K562 (cell line): ENCODE results near the gene RAB4B.
"Not testable (repeated sequence)": the region's sequence is repeated elsewhere in the genome, so short reads cannot be mapped to it uniquely, and the experiment has no call there.

Experiments used
- CTCF ChIP-seq, 3 experiments: IDR thresholded peaks in 2 of 3; conservative IDR thresholded peaks in 1 of 3; 2 replicates each; pipeline ENCODE4 v1.5.1; 2011 to 2012; ENCODE audit warnings: low read length in 3 of 3, mild to moderate bottlenecking in 3 of 3, control low read depth in 2 of 3, improper control_type of control experiment in 1 of 3, inconsistent platforms in 1 of 3, low read depth in 1 of 3, mixed read lengths in 1 of 3, moderate library complexity in 1 of 3; ENCODE audit not compliant: insufficient read depth in 2 of 3
- POLR2A ChIP-seq: fragments of 450-650 bp; conservative IDR thresholded peaks from 2 replicates; pipeline ENCODE4 v1.6.1; 2016
- SIN3A ChIP-seq, 2 experiments: fragments of 150-350 bp in 1 of 2; IDR thresholded peaks; 2 replicates each; pipeline ENCODE4 v1.6.1; 2011 to 2016; ENCODE audit warnings: borderline replicate concordance in 2 of 2, low read depth in 2 of 2, low read length in 2 of 2, mild to moderate bottlenecking in 2 of 2, moderate library complexity in 2 of 2; ENCODE audit not compliant: control insufficient read depth in 1 of 2
- SP1 ChIP-seq: sonication (generic); formaldehyde crosslinking; IDR thresholded peaks from 2 replicates; pipeline ENCODE4 v1.8.1; 2022; ENCODE audit warnings: mild to moderate bottlenecking, missing genetic modification reagents
- TFAP4 ChIP-seq: sonication (generic); formaldehyde crosslinking; IDR thresholded peaks from 2 replicates; pipeline ENCODE4 v1.8.0; 2022; ENCODE audit warnings: missing genetic modification reagents, mild to moderate bottlenecking, moderate library complexity, borderline replicate concordance

GRCh38 chr19:40830741-40831140 lies 52.7 kb downstream of the RAB4B start:
- not testable (repeated sequence) for TF ChIP-seq SP1; CTCF (IDR thresholded peaks at IDR 0.05 in 2 of 3, conservative IDR thresholded peaks at IDR 0.05 in 1 of 3; ENCODE audit: insufficient read depth in 2 of 3, low read depth in 1 of 3, low read length in 3 of 3); TFAP4 (CRISPR knock-in tag); SIN3A (IDR thresholded peaks at IDR 0.05; ENCODE audit: borderline replicate concordance in 2 of 2, control insufficient read depth in 1 of 2, low read depth in 2 of 2, low read length in 2 of 2); POLR2A
